GM19438 (cell line): ENCODE data around the gene FAM184A.
A peak's percentile ranks its signal among the peaks of the same experiment; 100 is the strongest.
"Not testable (repeated sequence)": the region's sequence is repeated elsewhere in the genome, so short reads cannot be mapped to it uniquely, and the experiment has no call there.

Experiments used
- ATAC-seq: cut with Tn5 transposase; IDR thresholded peaks from one replicate; pipeline ENCODE4 v1.9.1; 2021; ENCODE audit warnings: low read depth; ENCODE audit not compliant: unreplicated experiment

The FAM184A gene

GRCh38 chr6:119022796-119023195 lies 55.7 kb downstream of the FAM184A start:
- ATAC-seq, result no peak

- ATAC-seq, result peak; percentile 52
Measured at GRCh38 chr6:119020597-119021561, 57.6 kb downstream of the FAM184A start.

GRCh38 chr6:119015165-119015564 lies 63.3 kb downstream of the FAM184A start:
- not testable (repeated sequence) for ATAC-seq

GRCh38 chr6:119012521-119012920 lies 65.9 kb downstream of the FAM184A start:
- no peak for ATAC-seq

- ATAC-seq, result not testable (repeated sequence)
Measured at GRCh38 chr6:119009266-119009665, 69.2 kb downstream of the FAM184A start.

GRCh38 chr6:119006974-119007373 lies 71.5 kb downstream of the FAM184A start:
- ATAC-seq, result no peak

- no peak for ATAC-seq
Measured at GRCh38 chr6:119002069-119002468, 76.4 kb downstream of the FAM184A start.

GRCh38 chr6:118999494-119000040 lies 78.9 kb downstream of the FAM184A start:
- ATAC-seq, result no peak

GRCh38 chr6:118997426-118997825 lies 81.0 kb downstream of the FAM184A start:
- not testable (repeated sequence) for ATAC-seq

- ATAC-seq, result no peak
Measured at GRCh38 chr6:118996289-118996820, 82.1 kb downstream of the FAM184A start.

GRCh38 chr6:118993803-118994251 lies 84.6 kb downstream of the FAM184A start:
- no peak for ATAC-seq

- no peak for ATAC-seq
Measured at GRCh38 chr6:118993358-118993757, 85.1 kb downstream of the FAM184A start.

- ATAC-seq, result no peak
Measured at GRCh38 chr6:118992186-118992795, 86.2 kb downstream of the FAM184A start.

GRCh38 chr6:118986312-118986711 lies 92.2 kb downstream of the FAM184A start:
- no peak for ATAC-seq

- no peak for ATAC-seq
Measured at GRCh38 chr6:118985123-118985830, 93.2 kb downstream of the FAM184A start.

GRCh38 chr6:118984342-118984741 lies 94.1 kb downstream of the FAM184A start:
- ATAC-seq, result peak; percentile 54

- no peak for ATAC-seq
Measured at GRCh38 chr6:118982575-118982911, 95.9 kb downstream of the FAM184A start.

- ATAC-seq, result no peak
Measured at GRCh38 chr6:118981884-118982574, 96.4 kb downstream of the FAM184A start.

GRCh38 chr6:118980063-118980462 lies 98.4 kb downstream of the FAM184A start:
- ATAC-seq, result no peak

GRCh38 chr6:118974790-118975189 lies 103.7 kb downstream of the FAM184A start:
- no peak for ATAC-seq
